SK-N-SH (cell line): ENCODE data around the gene OR4K14.

Experiments
- CTCF ChIP-seq: fragments of 200-600 bp; sonication (generic); IDR thresholded peaks from 2 replicates; pipeline ENCODE4 v1.6.1; 2017; ENCODE audit warnings: antibody characterized with exemption, mild to moderate bottlenecking, moderate library complexity
- ELF1 ChIP-seq: IDR thresholded peaks from 2 replicates; pipeline ENCODE4 v1.4.0; 2012
- EP300 ChIP-seq, 2 experiments: IDR thresholded peaks; 2 replicates each; pipeline versions ENCODE4 v1.4.0 to v1.6.1; 2012; ENCODE audit warnings: borderline replicate concordance in 1 of 2, low read depth in 1 of 2, low read length in 1 of 2
- NRF1 ChIP-seq: IDR thresholded peaks from 2 replicates; pipeline ENCODE4 v1.6.1; 2012; ENCODE audit warnings: low read depth, mild to moderate bottlenecking, low read length
- TF ChIP-seq, protein P1 (sequence below): IDR thresholded peaks from 2 replicates; pipeline ENCODE4 v1.6.1; 2012; ENCODE audit warnings: mild to moderate bottlenecking, low read depth, low read length, moderate library complexity

DNA sequence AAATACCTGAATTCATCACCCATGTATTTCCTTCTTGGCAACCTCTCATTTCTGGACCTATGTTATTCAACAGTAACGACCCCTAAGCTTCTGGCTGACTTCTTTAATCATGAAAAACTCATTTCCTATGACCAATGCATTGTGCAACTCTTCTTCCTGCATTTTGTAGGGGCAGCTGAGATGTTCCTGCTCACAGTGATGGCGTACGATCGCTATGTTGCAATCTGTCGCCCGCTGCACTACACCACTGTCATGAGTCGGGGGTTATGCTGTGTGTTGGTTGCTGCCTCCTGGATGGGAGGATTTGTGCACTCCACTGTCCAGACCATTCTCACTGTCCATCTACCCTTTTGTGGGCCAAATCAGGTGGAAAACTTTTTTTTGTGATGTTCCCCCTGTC is 16.8 kb downstream of the OR4K14 start:
- TF ChIP-seq, protein P1, sequence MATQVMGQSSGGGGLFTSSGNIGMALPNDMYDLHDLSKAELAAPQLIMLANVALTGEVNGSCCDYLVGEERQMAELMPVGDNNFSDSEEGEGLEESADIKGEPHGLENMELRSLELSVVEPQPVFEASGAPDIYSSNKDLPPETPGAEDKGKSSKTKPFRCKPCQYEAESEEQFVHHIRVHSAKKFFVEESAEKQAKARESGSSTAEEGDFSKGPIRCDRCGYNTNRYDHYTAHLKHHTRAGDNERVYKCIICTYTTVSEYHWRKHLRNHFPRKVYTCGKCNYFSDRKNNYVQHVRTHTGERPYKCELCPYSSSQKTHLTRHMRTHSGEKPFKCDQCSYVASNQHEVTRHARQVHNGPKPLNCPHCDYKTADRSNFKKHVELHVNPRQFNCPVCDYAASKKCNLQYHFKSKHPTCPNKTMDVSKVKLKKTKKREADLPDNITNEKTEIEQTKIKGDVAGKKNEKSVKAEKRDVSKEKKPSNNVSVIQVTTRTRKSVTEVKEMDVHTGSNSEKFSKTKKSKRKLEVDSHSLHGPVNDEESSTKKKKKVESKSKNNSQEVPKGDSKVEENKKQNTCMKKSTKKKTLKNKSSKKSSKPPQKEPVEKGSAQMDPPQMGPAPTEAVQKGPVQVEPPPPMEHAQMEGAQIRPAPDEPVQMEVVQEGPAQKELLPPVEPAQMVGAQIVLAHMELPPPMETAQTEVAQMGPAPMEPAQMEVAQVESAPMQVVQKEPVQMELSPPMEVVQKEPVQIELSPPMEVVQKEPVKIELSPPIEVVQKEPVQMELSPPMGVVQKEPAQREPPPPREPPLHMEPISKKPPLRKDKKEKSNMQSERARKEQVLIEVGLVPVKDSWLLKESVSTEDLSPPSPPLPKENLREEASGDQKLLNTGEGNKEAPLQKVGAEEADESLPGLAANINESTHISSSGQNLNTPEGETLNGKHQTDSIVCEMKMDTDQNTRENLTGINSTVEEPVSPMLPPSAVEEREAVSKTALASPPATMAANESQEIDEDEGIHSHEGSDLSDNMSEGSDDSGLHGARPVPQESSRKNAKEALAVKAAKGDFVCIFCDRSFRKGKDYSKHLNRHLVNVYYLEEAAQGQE, result no peak
- TF ChIP-seq NRF1, result no peak
- no peak for TF ChIP-seq CTCF
- no peak for TF ChIP-seq ELF1
- TF ChIP-seq EP300 (IDR thresholded peaks at IDR 0.05; ENCODE audit: borderline replicate concordance in 1 of 2, low read depth in 1 of 2, low read length in 1 of 2), result no peak
